ENCODE results near the gene EFHC1.

EFHC1 gene

DNA sequence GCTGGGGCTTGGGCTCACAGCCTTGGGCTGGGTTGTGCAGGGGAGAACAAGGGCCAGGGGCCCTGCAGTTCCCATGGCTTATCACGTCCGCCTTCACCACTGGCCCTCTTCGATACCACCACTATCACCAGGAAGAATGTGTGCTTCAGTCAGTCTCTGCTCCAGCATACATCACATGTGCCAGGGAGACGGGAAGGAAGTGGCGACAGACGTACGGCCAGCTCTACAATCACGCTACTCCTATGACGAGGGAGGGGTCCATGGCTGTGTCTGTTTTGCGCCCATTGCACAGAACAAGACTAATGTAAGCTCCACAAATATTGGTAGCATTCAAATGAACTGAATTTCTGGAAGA, 84.6 kb downstream of the EFHC1 start:
- DNase-seq = no peak

- no peak for DNase-seq
Observed at GRCh38 chr6:52505726-52506409, 85.7 kb downstream of the EFHC1 start.

GRCh38 chr6:52506476-52506875, 86.3 kb downstream of the EFHC1 start:
- DNase-seq = no peak

- no peak for DNase-seq
Observed at GRCh38 chr6:52507557-52508260, 87.6 kb downstream of the EFHC1 start.

DNA sequence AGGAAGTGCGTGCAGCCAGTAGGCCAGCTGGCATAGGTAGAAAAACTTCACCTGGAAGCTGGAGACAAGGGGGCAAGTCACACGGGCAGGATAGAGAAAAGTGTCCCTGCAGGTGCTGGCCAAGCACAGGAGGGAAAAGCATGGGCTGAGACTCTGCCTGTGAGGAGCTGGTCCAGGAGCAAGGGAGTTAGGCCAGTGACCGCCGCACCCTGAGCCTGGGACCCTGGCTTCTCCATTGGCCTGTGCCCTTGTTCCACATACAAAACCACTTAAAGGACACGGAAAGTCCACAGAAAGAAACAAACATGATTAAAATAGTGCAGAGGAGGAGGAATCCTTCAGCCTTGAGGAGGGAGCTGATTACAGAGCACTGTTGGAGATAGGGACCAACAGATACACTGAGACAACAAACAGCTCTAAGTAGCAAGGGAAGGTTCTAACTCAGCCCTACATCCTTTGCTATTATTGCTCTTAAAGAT, 88.2 kb downstream of the EFHC1 start:
- no peak for DNase-seq

DNA sequence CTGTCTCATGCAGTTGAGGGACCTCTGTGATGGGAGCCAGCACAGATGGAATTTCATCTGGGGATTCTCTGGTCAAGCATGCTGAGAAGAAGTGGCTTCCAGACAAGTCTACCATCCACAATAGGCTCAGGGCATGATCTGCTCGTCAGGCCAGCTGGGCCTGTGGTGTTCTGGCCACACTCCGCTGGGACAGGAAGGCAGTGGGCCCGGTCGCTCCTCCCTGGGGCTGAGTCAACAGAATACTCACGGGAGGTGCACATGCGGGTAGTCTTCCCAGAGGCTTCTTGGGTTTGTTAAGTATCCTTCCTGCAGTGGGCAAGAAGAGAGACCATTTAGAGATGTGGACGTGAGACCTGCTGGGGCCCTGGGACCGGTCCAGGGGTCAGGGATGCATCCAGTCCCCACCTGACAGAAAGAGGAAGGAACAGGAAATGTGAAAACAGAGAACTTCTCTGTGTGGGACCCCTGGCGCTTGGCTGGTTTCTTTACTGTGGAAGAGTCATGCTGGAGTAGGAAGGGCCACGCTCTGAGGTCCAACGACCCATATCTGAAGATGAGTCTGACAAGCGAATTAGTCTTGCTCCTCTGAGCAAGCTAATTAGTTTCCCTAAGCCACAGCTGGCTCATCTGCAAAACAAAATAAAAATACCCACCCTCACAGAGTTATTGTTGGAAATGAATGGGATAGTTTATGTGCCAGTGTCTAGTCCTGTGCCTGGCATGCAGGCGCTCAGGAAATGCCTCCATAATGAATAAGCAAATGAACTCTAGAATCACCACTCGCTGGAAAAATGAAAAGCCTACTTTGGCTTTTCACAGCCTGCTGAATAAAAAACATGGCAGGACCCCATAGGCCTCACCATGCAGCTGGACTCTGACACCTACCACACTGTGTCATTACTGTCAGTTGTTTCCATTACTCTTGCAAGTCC, 89.4 kb downstream of the EFHC1 start:
- DNase-seq = no peak

DNA sequence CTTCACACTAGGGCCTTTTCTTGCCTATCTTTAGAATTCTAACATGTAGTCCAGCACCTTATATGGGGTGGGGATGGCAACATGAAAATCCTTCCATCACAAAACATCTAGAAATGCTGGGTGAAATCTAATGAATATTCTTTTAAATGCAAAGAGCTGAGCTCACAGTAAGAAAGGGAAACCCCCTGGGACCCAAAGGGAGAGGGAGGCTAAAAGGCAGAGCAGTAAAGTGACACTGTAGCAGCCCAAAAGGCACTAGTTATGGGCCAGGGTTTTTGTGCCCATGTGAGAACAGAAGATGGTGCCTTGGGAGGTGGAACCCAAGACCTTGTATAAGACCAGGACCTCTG, 90.0 kb downstream of the EFHC1 start:
- DNase-seq = no peak

GRCh38 chr6:52511163-52511562, 91.0 kb downstream of the EFHC1 start:
- DNase-seq = no peak

DNA sequence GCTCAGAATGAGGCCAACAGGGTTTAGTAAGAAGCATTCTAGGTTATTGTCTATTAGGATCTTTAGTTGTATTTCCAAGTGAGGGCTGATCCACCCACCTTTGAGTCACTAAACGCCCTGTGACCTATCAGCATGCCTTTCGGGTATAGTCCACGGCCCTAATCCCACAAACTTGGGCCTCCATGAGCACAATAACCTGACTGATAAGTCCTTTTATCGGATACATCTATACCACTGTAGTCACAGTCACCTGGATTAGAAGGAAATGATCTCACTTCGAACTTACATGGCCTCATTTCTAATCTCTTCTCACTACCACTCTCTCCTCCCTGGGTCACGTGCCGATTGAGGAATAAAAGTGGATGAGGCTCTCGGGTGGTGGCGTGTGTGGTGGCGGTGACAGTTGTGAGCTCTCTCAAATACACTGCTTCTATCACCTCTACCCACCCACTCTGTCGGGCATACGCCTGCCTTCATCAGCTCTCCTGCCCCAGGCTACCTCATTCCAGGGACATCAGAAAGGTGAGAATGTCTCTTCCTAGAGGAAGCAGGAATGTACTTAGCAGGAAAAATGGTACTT, 91.5 kb downstream of the EFHC1 start:
- DNase-seq = no peak

DNA sequence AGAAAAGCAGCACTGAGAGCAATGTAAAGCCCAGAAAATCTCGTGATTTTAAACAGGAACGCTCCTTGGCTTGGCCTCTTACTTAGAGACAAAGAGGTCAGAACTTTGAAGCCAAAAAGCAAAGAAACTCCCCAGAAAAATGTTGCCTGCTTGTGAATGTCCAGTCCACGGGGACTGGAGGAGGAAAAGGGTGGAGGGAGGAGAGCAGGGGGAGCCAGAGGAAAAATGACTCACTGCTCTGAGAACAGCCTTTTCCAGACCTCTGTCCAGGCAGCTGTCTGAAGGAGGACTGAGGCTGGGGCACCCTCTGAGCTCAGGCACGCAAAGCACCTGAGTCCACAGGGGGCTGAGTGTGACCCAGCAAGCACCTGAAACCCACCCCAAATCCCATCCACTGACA, 92.1 kb downstream of the EFHC1 start:
- DNase-seq = no peak

- DNase-seq = no peak
Observed at GRCh38 chr6:52513464-52513863, 93.3 kb downstream of the EFHC1 start.

DNA sequence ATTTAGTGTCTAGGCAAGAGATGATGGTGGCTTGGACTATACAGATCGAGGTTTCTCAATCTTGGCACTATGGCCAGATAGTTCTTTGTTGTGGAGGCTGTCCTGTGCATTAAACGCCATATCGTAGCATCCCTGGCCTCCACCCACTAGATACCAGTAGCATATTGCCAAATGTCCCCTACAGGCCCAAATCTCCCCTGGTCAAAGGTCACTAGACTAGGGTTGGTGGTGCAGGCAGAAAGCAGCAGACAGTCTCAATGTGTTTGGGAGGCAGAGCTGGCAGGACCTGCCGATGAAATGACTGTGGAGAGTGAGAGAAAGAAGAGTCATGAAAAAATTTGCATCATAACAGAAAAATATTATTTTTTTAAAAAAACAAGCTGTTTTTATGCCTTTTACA, 93.8 kb downstream of the EFHC1 start:
- DNase-seq = no peak

- no peak for DNase-seq
Observed at GRCh38 chr6:52514514-52514913, 94.4 kb downstream of the EFHC1 start.

DNA sequence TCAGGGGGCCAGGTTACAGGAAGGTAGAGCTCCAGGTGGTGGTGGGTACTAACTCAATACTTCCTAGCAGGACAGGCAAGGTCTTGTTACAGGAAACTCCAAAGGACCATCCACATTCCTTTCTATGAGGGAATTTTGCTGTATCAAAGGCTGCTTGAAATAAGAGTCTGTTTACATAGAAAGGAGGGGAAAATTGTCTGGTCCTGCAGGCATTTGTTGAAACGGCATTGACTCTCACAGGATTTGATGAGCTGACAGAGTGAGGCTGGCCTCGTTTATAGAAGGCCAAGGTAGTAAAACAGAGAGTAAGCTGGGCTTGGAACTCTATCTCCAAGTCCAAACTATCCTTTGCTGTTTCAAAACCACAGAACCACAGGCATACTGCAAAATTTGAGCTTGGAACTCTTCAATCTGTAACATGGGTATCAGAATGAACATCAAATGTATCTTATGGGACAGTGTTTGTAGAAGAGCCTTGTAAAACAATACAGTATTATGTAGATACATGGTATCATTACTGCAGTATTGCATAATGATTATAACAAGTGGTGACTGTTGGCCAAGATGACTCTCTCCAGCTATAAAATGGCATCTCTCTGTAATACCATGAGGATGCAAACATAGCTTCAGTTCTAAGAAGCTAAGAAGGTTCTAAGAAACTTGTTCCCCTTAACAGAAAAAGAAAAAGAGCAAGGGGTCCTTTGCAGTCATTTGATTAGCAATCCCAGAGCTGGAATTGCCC, 95.2 kb downstream of the EFHC1 start:
- DNase-seq = no peak

- no peak for DNase-seq
Observed at GRCh38 chr6:52516269-52516668, 96.1 kb downstream of the EFHC1 start.

GRCh38 chr6:52516943-52517342, 96.8 kb downstream of the EFHC1 start:
- DNase-seq = no peak

DNA sequence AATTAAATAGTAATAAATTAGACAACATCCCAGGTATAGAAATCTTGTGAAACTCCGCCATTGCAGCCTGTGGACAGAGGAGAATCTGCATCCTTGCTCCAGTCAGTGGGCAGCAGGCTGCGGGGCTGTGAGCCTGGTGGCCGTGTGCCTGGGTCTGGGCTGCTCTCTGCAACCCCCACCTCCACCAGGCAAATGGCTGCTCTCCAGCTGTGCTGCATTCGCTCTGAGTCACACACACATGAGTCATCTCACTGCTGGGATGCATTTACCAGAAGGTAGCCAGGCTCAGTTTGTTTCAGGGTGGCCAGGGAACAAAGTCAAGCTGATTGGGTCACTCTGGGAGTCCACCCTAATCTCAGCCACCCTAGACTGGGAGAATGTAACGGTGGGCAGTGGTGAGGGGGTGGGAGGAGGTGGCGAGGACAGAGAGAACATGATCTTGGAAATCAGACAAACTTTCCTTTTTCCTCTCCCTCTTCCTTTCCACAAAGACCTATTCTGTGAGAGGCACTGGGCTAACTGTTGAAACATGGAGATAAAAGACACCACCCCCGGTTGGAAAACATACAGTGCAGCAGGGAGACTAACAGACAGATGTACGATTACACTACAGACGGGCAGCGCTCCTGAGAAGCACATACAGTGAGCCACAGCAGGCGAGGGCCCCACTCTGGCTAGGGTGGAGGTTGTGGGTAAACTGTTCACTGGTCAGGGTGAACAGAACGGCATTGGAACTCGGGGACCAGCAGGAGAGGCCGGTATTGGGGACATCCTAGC, 97.5 kb downstream of the EFHC1 start:
- DNase-seq = no peak

- no peak for DNase-seq
Observed at GRCh38 chr6:52518279-52518945, 98.3 kb downstream of the EFHC1 start.

GRCh38 chr6:52519618-52520017, 99.5 kb downstream of the EFHC1 start:
- DNase-seq = no peak

GRCh38 chr6:52522151-52522626, 102.0 kb downstream of the EFHC1 start:
- no peak for DNase-seq

DNA sequence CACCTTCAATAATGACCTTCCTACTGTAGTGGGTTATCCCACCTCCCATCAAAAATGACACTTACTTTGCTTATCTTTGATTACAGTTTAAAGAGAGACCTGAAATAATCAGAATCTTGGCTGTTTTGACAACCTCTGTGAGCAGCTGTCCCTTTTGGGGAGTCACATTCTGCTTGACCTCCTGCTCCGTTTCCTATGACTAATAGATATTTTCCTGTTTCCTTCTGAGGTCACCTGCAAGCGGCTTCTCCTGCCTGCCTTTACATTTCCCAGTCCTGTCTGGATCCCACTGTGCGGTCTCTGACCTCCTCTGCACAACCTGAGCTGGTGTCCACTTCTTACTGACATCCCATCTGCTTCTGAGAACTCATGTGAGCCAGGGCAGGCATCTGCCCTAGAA, 102.5 kb downstream of the EFHC1 start:
- DNase-seq = no peak

Measured in cerebellar nuclear complex (tissue), 1 donor.